IPS-18c (cell line): Measurements from ENCODE around the gene ST6GALNAC4.
A peak's percentile ranks its signal among the peaks of the same experiment; 100 is the strongest.
"Not testable (repeated sequence)": the region's sequence is repeated elsewhere in the genome, so short reads cannot be mapped to it uniquely, and the experiment has no call there.

ENCODE experiments used
- H3K4me3 ChIP-seq: 2 replicates; pipeline ENCODE4 v1.7.0; 2013; ENCODE audit warnings: low read depth, mild to moderate bottlenecking, low read length, moderate library complexity; ENCODE audit not compliant: insufficient read depth
- H3K9me3 ChIP-seq: one replicate; pipeline ENCODE4 v1.6.1; 2013; ENCODE audit warnings: mild to moderate bottlenecking, low read length, moderate library complexity; ENCODE audit not compliant: control insufficient read depth, insufficient read depth

The ST6GALNAC4 gene

DNA sequence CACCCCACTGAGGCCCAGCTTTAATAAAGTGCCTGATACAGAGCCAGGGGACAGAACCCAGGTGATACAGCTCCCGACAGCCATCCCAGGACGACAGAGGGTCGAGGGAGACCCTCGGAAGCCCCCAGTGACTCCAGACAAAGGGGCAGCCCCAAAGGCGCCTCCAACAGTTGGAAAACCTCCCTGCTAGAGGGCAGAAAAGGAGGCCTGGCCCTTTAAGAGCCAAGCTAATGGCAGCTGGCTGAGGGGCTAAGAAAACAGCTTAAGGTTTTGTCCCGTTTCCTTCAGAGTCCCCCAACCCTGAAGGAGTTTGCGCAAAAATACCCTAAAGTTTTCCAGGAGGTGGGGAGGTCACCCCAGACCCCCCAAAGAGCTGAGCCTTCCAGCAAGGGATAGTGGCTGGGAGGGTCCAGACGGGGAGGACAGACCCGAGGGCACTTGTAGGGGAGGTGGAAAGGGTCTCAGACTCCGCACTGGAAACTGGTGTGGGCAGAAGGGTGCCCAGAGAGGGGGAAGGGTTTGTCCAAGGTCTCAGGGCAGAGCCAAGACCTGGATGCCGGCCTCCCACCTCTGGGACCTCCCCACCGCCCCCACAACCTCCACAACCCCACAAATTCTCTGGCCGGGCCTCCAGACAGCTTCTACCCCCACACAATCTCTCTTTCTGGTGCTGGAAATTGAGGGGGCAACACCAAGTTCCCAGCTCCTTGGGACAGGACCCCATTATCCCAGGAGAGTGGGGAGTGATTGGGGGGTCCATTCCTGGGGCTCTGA, 31.1 kb downstream of the ST6GALNAC4 start:
- Histone ChIP-seq H3K4me3 (no peak overlapping the region), H3K9me3 (no peaks in the 10 kb centered on the region)

DNA sequence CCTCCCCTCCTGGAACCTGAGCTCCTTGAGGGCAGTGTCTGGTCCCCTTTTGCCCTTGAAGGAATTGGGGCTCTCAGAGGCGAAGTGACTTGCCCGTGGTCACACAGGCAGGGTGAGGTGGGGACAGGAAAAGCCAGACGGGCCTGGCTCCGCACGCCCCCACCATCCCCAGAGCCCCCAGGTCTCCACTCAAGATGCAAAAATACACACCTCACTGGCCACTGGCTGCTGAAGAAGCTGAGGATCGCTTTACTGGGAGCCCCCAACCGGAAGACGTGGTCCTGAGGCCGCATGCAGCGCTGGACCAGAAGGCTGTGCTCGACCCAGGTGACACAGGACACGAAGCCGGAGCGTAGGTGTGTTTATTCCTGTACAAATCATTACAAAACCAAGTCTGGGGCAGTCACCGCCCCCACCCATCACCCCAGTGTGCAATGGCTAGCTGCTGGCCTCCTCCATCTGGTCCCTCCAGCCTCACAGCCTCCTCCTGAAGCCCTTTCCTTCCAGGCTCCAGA, 31.8 kb downstream of the ST6GALNAC4 start:
- no peak overlapping the region for H3K4me3 ChIP-seq
- H3K9me3 ChIP-seq = no peaks in the 10 kb centered on the region

DNA sequence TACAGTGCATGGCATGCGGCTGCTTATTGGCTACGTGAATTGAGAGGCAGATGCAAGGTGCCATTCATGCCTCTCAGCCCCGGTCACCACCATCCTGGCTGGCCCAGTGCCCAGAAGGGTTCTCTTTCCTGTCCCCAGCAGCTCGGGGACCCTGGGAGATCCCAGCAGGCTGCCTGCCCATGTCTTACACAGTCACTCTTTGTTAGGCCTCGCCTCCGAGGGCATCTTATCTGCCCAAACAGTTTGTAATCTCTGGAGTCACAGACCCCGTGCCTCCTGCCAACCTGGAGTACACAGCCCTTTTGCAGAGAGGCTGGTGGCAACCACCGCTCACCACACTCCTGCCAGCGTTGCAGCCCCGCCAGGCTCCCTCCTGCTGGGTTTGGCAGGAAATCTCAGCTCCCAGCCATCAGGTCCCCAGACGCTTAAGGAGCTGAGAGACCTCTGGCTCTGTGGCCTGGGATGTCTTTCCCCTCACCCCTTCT, 32.4 kb downstream of the ST6GALNAC4 start:
- H3K4me3 ChIP-seq = no peak overlapping the region
- H3K9me3 ChIP-seq = no peaks in the 10 kb centered on the region

DNA sequence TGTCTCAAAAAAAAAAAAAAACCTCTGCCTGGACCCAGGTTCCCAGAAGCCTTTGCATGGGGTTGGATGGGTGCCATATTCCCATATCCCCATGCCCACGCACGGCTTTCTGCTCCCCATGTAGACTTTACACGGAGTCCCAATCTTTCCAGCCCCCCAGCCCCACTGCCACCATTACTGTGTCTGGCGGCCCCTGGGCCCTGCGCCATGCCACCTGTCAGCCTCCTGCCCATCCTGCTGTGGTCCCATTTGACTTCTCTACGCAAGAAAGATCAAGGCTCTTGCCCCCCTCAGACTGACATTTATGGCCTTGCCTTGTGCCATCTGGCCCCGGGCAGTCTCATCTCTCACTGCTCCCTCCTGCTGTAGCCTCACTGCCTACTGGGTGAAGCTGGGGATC, 32.9 kb downstream of the ST6GALNAC4 start:
- Histone ChIP-seq H3K9me3 (no peaks in the 10 kb centered on the region), H3K4me3 (no peak overlapping the region)

DNA sequence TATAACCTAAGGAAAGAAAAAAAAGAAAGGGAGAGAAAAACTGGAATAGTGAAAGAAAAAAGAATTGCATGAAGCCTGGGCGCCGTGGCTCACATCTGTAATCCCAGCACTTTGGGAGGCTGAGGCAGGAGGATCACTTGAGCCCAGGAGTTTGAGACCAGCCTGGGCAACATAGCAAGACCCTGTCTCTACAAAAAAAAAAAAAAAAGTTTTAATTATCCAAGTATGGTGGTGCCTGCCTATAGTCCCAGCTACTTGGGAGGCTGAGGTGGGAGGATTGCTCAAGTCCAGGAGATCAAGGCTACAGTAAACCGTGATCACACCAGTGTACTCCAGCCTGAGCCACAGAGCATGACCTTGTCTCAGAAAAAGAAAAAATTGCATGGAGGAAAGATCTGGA, 35.1 kb downstream of the ST6GALNAC4 start:
- H3K9me3 ChIP-seq, H3K4me3 ChIP-seq: not testable (repeated sequence)

DNA sequence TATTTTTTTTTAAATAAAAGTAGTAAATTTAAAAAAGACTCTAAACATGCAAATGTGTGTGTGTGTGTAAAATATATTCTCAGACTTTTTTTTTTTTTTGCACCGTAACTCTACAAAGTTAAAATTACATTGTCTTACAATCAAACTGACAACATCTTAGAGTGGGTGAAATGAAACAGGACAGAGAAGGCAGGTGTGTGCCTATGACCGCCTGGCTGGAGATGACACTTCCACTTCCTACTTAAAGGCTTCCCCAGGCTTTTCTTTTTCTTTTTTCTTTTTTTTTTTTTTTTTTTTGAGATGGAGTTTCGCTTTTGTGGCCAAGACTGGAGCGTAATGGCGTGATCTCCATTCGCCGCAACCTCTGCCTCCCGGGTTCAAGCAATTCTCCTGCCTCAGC, 36.7 kb downstream of the ST6GALNAC4 start:
- Histone ChIP-seq H3K9me3 (no peaks in the 10 kb centered on the region), H3K4me3 (no peak overlapping the region)

DNA sequence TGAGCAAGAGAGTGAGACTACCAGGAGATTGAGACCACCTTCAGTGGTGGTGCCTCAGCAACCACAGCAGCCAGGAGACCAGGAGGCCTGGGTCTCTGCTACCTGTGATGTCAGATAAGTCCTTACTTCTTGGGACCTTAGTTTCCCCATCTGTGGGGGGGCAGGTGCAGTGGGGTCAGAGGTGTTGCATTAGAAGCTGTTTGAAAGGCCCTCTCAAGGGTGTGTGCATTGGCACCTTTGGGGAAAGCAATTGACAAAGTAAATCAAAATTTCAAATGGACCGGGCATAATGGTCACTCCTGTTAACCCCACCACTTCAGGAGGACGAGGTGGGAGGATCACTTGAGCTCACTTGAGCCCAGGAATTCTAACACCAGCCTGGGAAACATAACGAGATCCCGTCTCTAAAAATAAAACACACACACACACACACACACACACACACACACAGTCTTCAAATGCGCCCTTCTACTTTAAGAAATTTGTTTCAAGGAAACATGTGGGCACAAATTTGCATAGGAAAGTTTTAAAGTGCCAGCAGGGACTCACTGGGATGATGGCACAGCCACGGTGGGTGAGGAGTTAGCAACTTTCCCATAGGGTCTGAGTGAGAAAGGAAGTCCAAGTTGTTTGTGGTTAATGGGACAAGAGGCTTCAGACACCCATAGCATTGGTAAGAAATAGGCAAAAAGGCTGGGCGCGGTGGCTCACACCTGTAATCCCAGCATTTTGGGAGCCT, 38.0 kb downstream of the ST6GALNAC4 start:
- H3K4me3 ChIP-seq = no peak overlapping the region

DNA sequence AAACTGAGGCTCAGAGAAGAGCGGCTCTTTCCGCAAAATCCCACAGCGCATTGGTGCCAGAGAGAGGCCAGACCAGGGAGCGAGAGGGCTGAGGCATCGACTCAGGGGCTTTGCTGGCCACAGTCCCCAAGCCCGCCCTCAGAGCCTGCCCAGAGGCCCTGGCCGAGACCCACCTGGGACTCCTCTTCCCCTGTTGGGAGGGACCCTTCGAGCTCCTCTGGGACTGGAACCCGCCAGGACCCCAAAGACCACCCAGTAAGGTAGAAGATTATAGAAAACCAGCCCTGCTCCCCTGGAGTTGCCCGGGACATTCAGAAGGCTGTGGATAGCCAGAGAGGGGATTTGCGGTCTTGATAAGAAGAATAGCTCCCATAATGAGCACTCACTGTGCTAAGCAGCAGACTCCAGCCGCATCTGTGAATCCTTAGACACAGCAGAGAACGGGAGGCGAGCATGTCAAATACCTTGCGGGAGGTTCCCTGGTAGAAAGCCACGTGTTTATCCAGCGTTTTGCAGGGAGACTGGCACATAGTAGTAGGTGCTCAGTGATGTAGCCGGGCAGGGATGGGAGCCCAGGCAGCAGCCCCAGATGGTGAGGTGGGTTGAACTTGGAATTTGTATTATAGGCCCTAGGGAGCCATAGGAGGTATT, 38.7 kb downstream of the ST6GALNAC4 start:
- H3K4me3 ChIP-seq = peak overlapping the region; percentile 71

More for the DNA sequence above, 38.0 kb downstream of the ST6GALNAC4 start:
- no peaks in the 10 kb centered on the region for H3K9me3 ChIP-seq

DNA sequence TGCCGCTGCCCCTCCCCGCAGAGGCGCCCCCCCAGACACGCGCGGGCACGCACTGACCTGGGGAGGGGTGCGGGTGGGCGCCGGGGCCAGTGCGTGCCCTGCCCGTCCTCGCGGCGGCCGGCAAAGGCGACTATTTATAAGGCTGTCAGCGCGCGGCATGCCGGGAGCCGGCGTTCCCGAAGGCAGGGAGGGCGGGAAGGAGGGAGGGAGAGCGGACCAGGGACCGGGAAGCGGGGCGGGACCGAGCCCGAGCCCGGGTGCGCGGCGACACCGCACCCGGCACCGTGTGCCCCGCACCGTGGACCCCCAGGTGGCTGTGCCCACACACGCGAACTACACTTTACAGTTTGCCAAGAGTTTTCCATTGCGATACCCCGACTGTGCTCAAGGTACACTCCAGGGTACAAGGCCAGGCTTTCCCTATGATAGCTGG, 39.3 kb downstream of the ST6GALNAC4 start, which contains the start of gene AK1:
Gene AK1, minus strand, starts transcription at position 110 of the 433 bp plus-strand sequence. CDS start 3,058 bp downstream, outside the sequence.
- Histone ChIP-seq H3K9me3 (no peaks in the 10 kb centered on the region), H3K4me3 (peak within 1 kb of the TSS; percentile 71)

More for the DNA sequence above, 38.7 kb downstream of the ST6GALNAC4 start:
- H3K9me3 ChIP-seq = no peaks in the 10 kb centered on the region

DNA sequence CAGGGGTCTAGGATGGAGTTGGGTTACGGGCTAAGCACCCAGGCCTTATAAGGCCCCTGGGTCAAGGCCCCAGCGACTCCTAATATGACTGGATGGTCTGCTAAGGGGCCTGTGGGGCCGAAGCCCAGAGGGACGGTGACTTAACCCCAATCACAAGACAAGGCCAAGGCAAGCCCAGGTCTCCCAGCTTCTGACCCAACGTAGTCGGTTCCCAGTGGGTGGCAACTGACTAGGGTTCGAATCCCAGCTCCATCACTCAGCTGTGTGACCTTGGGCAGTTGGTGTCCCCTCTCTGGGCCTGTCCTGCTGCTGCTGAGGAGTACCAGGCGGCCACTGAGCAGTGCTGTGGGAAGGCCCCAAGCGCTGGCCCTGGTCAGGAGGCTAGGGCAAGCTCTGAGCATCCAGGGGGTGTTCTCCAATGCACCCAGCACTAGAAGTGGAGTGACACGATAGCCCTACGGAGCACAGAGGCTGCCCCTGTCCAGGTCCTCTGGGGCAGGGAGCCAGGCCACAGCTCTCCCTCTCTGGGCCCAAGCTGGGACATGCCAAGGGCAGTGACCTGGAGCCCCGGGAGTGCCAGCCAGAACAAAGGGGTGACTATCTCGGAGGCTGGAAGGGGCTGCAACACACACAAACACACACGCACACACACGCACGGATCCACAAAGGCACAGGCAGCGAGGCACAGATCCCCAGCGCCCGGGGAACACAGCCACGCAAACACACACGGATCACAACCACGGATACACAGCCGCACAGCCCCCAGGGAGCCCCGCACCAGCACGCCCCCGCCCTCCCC, 39.9 kb downstream of the ST6GALNAC4 start:
- Histone ChIP-seq H3K4me3 (peak overlapping the region; percentile 71), H3K9me3 (no peaks in the 10 kb centered on the region)

DNA sequence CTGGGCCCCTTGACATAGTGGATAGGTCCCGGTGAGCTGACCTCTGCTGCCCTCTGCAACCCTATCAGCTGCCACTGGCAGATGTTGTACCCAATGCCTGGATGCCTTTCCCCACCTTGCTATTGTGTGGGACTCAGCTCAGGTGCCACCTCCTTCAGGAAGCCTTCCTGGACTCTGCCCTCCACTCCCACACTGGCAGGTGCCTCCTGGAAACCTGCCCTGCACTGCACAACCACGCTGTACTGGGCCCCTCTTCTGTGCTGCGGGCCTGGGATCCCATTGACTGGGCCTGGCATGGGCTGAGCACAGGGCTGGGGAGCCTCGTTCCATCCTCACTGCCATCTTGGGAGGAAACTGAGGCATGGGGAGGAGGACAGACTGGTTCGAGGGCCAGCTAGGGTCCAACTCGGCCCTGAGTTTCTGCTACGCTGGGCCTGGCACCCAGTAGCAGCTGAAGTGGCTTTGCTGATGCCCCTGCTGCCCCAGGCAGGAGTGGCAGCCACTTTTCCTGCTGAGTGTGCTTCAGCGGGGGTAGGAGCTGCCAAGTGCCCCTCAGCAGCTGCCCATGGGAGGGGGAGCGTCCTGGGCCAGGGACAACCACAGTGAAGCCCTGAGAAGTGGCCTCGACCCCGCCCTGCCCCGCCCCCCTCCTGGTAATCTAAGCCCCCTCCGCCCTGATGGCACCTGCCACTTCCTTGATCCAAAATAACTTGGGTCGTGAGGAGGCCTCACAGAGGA, 40.6 kb downstream of the ST6GALNAC4 start:
- Histone ChIP-seq H3K4me3 (no peak overlapping the region; the same call in 1 of the 2 replicates), H3K9me3 (no peaks in the 10 kb centered on the region)

DNA sequence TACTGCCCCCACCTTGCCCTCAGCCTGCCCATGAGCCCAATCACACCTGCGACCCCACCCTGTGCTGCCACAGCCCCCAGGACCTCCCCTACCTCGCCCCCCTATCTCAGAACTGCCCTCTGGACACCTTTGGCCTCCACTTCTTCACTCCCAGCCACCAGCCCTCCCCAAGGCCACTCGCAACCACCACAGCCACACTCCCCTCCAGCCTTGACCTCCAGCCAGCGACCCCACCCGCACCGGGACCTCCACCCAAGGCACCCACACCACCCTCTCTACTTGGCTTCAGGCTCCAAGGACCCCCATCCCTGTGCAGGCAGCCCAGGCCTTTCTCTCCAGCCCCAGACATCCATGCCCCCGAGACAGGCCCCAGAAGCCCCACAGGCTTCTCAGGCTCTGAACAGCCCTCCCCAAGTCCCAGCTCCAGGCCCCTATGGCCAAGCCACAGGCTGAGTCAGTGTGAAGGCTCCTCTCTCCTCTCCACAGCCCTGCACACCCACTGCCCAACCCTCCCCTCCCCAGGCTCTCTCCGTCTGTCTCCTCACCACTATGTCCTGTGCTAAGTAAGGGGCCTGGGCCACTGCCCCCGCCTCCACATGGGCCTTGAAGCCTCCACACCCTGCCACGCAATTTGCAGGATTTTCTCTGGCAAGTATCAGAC, 41.4 kb downstream of the ST6GALNAC4 start:
- no peaks in the 10 kb centered on the region for H3K9me3 ChIP-seq

DNA sequence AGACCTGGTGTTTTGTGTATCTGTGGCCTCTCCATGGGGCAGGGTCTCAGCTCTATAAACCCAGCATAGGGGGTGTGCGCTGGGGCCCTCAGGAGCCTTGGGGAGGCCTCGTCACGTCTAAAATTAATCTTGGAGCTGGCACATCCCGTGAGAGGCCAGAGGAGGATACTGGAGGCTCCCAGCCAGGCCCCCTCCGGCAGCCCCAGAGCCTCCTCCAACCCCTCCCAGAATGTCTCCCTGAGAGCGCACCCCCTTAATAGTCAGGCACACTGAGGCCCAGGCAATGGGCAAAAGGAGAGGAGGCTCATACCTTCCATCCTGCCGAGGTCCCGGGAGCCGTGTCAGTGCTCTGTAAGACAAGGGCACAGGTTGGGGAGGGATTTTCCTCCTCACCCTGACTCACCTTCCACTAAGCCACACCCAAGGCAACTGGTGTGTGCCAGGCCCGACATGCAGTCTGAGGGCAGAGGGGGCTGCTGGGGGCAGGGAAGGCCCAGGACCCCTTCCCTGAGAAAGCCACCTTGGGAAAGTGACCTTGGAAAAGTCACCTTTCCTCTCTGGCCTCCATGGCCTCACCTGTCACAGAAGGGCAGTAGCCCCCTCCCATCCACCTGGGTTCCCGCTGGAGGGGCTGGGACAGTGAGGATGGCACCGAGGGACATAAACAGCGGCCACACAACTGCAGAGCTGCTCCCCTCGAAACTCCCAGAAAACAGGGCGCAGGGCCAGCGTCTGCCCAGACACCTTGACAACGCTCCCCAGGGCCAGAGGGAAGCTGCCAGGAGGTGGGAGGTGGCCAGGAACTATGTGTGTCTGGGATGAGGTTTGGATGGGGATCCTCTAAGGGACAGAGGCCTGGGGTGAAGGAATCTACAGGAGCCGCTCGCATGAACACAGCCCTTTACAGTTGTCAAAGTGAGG, 42.3 kb downstream of the ST6GALNAC4 start:
- Histone ChIP-seq H3K9me3 (no peaks in the 10 kb centered on the region), H3K4me3 (no peak overlapping the region)

More for the DNA sequence above, 41.4 kb downstream of the ST6GALNAC4 start:
- H3K4me3 ChIP-seq = no peak overlapping the region

DNA sequence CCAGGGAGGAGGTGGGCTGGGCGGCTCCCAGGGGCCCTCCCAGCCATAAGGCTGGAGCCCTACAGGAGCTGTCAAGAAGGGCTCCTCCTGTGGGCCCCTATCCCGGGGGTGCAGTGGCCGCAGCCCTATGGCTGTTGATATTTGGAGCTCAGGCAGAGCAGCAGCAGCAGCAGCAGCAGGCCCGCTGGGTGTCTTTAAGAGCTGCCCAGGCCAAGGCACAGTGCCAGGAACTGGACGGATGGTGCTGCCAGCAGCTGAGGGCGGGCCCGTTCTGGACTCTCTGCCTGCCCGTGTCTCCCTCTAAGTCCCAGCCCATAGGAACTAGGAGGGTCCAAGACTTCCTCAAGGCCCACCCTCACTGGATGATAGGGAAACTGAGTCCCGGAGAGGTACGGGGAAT, 43.0 kb downstream of the ST6GALNAC4 start:
- no peak overlapping the region for H3K4me3 ChIP-seq
- no peaks in the 10 kb centered on the region for H3K9me3 ChIP-seq

DNA sequence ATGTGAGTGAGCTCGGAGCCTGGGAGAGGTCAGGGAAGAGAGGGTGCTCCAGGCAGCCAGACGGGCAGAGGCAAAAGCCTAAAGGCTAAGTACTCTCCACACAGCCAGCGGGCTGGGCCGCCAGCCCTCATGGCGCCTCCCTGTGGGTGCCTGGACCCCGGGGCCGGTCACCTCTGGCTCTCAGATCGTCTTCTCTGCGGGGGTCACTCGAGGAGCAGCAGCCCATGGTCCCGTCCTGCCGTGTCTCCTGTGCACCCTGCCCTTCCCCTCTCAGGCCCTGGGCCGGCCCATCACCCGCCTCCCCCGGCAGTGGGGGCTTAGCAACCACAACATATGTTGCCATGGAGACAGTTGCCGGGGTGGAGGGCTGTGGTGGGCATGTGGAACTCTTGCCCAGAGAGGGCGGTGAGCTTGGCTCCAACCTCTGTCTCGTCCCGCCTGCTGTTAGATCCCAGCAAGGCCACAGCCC, 43.6 kb downstream of the ST6GALNAC4 start:
- Histone ChIP-seq H3K9me3 (no peaks in the 10 kb centered on the region), H3K4me3 (no peak overlapping the region)
